ENCODE data around the gene SAPCD1. TPM values are rescaled to one million over a fixed set of nuclear protein-coding genes. Genes with fewer than 3 reads are reported as not detected.
A peak's percentile ranks its signal among the peaks of the same experiment; 100 is the strongest.
"Not testable (repeated sequence)": the region's sequence is repeated elsewhere in the genome, so short reads cannot be mapped to it uniquely, and the experiment has no call there.

The SAPCD1 gene
- total RNA-seq, 1 donor from 2014 or later = 2.4 TPM

DNA sequence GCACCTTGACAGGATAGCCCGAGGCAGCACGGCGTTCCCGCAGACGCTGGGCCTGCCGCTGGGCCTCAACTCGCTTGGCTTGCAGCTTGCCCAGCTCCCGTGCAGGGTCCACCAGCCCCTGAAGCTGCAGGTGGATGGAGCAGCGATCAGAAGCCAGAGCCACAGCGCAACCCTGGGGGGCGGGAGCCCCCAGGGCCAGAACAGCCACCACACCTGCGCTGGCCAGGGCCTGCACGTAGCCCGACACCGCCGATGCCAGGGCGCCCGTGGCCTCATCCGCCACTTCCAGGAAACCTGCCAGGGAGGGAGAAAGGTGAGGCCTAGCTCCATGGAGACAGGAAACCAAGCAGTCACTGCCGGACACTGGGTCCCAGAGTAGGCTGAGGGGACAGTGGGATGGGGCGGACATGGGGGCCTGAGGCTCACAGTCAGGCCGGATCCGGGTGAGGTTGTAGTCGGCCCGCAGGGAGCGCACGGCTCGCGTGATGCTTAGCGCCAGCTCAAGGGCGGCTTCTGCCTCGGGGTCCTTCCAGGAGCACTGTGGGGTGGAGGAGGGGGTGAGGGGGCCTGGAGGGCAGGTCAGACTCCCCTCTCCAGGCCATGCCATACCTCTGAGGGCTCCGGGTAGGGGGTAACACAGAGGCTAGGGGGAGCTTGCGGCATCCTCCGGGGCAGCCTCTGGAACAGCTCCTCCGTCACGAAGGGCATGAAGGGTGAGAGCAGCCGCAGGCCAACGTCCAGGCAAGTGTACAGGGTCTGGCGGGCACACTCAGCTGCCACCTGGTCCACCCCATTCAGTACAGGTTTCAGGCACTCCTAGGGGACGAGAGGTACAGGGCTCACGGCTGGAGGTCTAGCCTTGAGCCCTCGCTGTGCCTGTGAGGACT, 16.8 kb downstream of the SAPCD1 start:
- no peak for DNase-seq

DNA sequence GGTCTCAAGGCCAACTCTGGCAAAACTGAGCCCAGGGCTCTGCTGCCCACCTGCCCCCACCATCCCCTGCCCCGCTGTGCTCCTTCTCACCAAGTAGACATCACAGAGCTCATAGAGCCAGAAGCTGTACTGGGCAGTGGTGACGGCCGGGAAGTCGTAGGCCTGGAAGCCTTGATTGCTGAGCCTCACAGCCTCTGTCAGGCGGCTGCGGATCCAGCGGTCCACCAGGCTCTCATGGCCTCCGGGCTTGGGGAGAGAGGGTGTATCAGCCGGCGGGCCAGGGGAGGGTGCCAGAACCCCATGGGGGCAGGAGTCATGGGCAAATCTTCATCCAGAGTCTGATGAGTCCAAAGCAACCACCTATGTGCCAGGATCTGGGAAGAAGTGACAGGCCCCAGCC, 17.5 kb downstream of the SAPCD1 start:
- no peak for DNase-seq

DNA sequence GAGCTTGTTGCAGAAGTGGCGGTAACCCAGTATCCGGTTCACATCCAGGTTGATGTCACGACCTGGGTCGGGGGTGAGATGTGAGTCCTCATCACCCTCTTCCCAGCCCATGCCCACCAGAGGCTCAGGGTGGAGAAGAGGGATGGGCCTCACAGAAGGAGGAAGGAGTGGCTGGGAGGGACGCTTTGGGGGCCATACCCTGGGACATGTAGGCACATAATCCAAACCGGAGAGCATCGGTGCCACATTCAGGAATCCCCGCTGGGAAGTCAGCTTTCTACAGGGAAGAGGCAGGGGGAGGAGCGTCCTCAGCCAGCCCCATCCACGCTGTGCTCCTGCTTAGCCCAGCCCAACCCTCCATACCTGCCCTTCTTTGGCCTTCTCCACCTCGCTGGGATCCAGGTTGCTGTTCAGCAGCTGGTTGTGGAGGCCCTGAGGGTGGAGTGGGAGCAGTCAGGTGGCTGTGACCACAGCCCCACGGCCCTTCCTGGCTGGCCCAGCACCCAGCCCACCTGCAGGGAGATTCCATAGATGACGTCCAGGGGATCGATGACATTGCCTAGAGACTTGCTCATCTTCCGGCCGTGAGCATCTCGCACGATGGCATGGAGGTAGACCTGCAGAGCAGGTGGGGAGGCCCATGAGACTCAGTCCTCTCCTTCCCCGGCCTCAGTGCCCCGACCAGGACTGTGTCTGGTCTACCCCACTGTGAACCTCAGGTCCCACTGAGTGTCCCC, 18.2 kb downstream of the SAPCD1 start:
- DNase-seq = no peak

DNA sequence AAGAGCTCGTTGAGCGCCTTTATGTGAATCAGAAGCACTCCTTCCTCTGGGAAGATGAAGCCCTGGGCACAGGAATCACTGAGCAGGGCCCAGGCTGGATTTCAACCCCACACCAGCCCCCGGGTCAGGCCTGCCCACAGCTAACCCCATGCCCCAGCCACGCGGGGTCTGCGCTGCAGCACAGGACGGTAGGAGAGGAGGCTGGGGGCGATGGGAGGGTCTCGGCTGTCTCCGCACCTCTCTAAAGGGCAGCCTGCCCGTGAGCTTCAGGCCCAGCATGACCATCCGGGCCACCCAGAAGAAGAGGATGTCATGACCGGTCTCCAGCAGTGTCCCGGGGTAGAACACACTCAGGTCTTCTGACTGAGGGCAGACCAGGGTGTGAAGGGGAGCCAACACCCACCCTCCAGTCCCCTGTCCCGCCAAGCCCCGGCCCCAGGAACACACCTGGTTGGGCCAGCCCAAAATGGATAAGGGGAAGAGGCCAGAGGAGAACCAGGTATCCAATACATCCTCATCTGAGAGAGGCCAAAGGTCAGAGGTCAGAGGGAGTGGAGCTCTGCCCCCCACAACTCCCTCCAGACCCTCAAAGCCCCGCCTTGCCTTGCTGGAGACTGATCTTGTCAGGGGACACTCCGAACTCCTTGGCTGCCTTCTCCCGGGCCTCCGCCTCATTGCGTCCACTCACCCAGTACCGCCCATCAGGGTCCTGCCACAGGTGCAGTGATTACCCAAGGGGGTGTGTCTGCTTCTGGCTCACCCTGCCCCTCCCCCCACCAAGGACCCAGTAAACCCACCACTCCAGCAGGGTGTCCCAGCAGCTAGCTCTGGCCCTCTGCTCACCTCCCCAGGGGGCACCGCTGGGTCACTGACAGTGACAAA, 19.0 kb downstream of the SAPCD1 start:
- no peak for DNase-seq

DNA sequence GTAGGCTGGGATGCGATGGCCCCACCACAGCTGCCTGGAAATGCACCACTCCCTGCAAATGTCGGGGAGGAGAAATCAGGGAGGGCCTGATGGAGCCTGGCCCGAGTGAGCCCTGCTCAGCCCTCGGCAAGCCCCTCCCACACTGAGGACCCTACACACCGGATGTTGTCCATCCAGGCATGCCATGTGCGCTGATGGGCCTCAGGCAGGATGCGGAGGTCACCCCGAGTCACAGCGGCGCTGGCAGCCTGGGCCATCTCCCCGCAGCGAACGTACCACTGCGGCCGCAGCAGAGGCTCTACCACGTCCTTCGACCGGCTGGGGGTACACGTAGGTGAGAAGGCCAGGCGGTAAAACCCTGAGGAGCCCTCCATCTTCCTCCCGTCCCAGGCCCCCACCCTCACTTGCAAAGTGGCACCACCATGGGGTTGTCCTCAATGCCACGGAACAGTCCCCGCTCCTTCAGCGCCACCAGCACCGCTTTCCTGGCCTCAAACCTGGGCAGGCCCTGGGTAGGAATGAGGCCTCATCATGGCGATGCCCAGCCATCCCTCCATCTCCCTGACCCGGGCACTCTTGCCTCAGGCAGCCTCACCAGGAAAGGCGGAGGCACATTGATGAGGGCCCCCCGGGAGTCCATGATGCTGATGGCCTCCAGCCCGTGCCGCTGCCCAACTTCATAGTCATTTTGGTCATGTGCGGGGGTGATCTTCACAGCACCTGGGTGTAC, 19.8 kb downstream of the SAPCD1 start:
- no peak for DNase-seq

DNA sequence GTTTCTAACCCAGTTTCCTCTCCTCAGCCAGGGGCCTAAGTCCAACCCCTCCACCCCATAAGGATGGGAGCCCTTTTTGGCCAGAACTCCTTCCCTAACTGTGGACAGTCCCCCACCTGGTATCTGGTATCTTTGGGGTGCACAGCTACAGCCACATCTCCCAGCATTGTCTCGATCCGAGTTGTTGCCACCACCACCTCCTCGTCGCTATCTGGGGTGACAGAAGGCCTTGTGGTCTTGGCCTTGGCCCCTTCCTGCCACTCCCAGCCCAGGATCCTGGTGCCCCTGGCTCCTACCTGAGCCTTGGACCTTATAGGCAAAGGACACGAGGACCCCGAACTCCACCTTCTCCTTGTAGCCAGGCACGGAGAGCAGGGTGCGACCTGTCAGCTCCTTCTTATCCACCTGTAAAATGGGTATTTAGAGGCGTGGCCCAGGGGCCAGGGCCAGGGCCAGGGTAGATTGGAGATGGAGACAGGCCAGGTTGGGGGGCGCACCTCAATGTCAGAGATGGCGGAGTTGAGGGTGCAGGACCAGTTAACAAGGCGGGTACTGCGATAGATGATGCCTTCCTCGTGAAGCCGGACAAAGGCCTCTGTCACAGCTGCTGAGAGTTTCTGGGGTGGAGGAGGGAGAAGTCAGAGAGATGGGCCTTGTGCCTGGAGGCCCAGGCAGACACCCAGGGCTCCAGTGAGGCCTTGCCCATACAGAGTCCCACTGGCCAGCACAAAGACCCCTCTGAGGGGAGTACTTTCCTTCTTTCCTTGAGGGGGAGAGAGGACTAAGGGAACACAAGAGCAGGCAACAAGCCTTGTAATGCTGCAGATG, 21.9 kb downstream of the SAPCD1 start:
- DNase-seq = no peak

DNA sequence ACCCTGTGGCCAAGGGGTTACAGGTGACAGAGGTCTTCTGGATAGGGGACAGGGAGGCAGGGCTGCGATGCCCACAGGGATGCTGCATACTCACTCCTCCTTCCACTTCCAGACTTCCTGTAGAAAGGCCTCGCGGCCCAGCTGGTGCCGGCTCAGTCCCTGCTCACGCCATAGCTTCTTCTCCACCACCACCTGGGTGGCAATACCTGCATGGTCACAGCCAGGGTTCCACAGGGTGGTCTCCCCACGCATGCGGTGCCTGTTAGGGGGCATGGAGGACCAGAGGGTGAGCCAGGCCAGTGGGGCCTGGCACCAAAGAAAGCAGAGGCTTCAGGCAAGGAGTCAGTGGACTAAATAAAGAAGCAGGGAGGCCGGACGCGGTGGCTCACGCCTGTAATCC, 23.0 kb downstream of the SAPCD1 start:
- no peak for DNase-seq

DNA sequence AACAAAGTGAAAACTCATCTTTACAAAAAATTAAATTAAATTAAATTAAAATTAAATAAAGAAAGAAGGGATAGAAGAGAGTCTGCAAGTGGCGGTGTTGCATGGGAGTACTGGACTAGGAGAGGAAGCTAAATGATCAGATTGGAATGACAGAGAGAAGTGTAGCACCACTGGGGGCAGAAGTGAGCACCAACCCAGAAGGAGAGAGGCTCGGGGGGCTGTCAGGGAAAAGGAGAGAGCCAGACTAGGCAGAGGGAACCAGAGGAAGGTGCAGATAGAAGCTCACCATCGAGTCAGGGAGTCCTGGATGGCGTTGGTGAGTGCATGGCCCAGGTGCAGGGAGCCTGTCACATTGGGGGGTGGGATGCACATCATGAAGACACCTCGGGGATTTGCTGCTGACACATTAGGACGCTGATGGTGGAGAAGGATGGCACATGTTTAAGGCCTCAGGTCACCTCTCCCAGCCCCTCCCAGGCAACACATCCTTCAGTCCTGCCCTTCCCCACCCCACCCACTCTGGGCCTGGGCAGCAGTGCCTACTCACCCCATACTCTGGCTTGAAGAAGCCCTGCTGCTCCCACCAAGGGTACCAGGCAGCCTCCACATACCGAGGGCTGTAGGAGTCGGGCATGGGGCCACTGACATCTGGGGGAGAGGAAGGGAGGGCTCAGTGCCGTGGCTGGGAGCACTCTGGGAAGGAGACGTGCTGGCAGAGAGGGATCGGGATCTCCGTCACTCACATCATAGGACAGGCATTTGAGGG, 29.1 kb downstream of the SAPCD1 start:
- peak; percentile 68 for DNase-seq

DNA sequence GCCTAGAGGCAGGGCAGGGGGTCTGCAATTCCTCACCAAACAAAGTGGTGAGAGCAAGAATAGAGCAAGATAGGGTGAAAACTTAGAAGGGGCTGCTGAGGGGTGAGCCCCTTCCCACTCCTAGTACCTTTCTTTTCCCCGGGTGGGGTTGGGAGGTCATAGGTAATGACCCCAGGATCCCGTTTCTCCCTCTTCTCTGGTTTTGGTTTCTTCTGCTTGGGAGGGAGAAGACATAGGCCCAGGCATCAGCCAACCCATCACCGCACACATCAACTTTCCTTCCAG, 29.6 kb downstream of the SAPCD1 start:
- no peak for DNase-seq

DNA sequence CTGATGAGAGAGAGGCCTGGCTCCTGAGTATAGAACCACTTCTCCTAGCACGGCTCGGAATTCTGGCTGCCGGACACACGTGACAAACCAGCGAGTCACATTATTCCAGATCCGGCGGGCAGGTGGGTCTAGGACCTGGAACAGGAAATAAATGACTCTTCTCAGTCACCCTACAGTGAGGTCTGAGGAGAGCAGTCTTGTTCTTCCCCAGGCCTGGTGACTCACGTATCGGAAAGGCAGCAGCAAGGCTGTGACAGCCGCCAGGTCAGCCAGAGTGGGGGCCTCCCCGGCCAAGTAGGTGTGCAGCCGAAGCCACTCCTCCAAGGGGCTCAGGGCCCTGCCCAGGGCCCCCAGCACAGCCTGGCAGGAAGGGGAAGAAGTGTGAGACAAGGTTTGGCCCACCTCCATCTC, 30.3 kb downstream of the SAPCD1 start:
- peak; percentile 65 for DNase-seq

DNA sequence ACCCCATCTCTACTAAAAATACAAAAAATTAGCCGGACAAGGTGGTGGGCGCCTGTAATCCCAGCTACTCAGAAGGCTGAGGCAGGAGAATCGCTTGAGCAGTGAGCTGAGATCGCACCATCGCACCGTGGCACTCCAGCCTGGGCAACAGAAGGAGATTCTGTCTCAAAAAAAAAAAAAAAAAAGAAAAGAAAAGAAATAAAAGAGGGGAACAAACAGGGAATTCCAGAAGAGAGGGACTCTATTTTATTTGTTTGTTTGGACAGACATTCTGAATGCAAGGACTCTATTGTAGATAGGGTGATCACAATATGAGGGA, 31.4 kb downstream of the SAPCD1 start:
- DNase-seq = not testable (repeated sequence)

DNA sequence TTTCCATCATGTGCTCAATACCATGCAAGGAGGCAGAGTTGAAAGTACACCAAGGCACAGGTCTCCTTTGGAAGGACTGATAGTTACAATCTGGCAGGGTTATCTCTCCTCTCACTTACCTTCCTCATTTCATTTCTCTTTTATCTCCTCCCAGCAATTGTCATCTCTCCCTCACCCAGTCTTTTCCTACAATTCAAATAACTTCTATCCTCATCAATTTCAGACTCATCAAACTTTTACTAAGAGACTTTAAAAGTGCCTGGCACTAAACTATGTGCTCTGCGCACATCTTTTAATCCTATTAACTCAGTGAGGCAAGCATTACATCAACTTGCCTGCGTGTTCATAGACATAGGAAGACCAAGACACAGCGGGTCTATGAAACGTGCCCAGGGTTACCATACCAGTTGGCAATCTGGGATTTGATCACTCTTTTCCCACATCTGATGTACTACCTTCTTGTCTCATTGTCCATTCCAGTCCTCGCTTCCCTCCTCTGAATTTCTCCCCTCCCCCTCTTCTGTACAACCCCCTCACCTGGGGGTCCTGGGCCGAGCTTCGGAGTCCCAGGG, 31.9 kb downstream of the SAPCD1 start:
- DNase-seq = peak; percentile 41

DNA sequence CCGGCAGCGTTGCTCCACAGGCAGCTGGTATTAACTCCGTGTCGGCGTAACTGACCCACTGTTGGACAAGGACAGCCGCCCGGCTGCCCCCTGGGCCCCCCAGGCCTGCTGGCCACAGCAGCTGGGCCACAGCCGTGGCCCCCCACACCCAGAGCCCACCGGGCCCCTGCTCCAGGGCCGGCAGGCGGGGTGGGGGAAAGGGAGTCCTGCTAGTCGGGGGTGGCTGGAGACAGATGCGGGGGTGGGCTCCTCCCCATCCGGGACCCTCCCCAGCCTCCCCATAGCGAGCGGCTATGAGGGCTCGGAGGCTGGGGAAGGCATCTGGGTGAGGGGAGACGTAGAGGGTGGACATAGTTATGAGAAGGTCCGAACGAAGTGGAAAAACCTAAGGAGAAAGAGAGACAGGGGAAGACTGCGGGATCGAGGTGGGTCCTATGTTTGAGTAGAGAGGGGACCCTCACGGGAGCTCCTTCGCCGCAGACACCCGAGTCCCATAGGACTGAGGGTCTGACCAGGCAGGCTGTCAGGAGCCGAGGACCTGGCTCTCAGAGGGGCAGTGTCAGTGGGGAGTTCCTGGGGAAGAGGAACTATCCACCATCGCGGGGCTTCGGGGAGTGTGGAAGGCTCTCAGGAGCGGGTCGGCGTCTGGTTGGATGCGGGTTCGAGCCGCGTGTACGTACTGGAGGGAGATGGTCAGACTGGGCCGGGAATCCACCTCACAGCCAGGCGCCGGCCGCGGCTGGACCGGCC, 32.6 kb downstream of the SAPCD1 start:
- DNase-seq = peak; percentile 23

DNA sequence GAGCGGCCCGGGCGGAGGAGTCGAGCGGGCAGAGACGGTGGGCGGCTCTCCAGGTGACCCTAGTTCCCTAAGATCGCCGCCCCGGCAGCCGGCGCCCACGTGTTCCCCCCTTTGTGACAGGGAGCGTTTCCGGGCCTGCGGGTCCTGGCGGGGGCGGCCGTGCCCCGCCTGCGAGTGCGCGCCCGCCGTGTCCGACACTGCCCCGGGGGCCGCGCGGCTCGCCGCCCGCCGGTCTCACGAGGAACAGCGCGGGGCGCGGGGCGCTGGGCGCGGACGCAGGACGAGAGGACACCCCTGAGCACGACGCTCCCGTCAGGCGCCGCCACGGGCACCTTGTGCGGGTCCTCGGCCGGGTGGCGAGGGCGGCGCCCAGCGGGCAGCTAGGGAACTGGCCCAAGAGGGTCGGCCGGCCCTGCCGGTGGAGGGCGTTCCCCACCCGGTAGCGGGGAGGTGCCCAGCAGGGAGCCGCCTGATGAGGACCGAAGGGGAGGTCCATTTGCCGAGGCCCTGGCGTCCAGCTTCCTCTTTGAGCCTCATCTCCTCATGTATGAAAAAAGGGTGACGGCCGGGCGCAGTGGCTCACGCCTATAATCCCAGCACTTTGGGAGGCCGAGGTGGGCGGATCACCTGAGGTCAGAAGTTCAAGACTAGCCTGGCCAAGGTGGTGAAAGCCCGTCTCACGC, 33.3 kb downstream of the SAPCD1 start, which contains the start of gene VARS1:
TSS of gene VARS1 (minus strand) at position 137 of the 683 bp plus-strand sequence. CDS start 535 bp downstream, outside the sequence.
- peak; percentile 94 for DNase-seq

DNA sequence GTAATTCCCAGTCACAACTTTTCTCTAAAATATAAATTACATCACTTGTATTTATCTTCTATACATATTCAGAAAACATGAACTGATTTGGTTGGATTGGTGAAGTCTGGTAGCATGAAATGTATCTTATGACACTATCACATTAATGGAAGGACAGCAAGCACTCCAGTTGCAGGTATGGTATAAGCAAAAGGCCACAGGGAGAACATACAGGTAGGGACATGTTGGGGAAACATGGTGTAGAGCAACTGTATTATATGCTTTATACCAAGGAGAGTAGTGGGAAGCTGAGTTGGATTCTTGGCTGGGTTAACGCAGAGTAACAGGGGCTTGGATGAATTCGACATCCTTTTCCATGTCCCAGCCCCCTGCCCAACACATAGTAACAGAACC, 34.5 kb downstream of the SAPCD1 start:
- no peak for DNase-seq

DNA sequence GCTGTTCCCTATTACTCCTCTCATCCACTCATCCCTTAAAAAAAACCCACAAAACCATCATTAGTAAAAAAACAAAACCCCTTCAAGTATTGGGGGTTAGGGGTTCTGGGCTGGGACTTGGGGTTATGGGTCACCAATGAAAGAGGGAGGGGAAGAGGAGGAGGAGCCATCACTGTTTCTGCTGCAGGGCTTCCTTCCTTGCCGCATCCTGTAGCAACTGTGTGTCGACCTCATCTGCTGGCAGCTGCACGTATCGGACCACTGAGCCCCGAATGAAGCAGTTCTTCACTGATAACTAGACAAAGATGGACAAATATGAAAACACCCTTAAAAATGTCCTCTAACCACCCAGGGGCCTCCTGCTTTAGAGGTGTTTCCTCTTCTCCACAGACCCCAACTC, 35.1 kb downstream of the SAPCD1 start:
- DNase-seq = peak; percentile 44

DNA sequence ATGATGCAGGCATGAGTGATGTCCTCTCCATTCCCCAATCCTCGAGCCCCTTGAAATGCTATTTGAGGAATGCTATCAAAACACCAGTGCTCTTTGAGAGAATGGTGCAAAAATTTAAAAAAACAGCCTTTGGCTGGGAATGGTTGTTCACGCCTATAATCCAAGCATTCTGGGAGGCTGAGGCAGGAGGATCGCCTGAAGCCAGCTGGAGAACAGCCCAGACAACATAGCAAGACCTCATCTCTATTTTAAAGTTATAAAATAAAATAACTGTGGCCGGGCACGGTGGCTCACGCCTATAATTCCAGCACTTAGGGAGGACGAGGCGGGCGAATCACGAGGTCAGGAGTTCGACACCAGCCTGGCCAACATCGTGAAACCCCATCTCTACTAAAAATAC, 37.3 kb downstream of the SAPCD1 start:
- DNase-seq = no peak

DNA sequence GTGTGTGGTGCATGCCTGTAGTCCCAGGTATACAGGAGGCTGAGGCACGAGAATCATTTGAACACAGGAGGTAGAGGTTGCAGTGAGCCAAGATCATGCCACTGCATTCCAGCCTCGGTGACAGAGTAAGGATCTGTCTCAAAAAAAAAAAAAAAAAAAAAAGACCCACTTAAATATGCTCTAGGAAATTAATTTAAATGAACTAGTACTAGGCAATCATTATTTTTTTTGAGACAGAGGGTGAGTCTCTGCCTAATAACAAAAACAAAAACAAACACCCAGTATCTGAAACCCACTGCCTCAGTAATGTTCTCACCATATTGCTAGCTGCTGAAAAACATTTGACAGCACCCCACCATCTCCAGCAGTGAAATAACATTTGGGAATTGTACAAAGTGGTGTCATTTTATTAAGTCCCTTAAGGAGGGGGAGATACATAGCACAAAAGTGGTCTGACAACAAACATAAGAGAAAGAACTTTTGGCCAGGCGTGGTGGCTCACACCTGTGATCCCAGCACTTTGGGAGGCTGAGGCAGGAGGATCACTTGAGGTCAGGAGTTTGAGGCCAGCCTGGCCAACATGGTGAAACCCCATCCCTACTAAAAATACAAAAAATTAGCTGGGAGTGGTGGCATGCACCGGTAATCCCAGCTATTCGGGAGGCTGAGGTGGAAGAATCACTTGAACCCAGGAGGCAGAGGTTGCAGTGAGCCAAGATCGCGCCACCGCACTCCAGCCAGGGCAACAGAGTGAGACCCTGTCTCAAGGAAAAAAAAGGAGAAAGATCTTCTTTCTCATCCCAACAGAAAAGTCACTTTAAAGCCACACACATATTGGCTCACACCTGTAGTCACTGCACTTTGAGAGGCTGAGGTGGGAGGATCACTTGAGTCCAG, 38.8 kb downstream of the SAPCD1 start:
- DNase-seq = not testable (repeated sequence)

Data from dermis blood vessel endothelial cell (primary cell).